Measurements from ENCODE around the gene PCGF3.

The PCGF3 gene

DNA sequence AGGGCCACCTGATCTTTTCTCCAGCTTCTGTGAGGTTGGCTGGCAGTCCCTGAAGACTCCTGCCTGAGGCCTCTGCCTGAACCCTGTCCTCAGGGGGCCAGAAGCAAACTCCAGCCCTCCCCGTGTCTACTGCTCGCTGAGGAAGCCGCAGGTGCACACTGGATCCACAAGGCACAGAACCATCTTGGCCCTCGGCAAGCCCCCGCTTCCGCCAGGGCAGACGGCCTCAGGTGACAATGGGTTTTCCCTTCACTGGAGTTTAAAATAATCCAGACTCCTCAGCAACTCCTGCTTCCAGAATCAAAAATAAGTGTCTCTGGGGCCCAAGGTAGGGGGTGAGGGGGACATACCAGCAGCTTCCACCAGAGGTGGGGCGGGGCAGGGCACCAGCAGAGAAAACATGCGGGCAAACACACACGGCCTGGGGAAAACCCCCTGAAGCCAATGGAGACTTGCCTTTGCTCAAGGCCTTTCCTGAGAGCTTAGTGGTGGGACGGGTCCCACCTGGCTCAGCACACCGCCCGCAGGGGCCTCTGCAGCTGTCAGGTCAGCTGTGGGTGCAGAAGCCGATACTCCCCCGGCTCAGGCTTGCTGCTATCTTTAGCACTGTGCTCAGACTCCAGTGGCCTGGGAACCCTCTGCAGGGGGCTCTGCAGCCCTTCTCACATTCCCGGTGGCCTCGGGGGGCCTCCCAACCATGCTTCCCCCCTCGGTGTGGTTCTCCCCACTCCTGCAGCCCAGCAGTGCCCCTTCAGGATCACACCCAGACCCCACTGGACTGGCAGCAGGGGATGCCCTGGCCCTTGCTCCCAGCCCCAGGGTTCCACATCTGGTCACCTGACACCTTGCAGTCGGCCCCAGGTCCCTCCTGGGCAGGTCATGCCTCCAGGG is 29.4 kb upstream of the PCGF3 start:
- Histone ChIP-seq H3K4me1 (ENCODE audit: control extremely low read depth in 1 of 4, control insufficient read depth in 4 of 4, insufficient read depth in 4 of 4, low read length in 3 of 4) (peaks cover 0 to 38% (median 30%) of the 10 kb centered on the region in 4 experiments), H3K4me3 (ENCODE audit: control insufficient read depth in 1 of 7, extremely low read depth in 1 of 7, insufficient read depth in 4 of 7, low read depth in 2 of 7, low read length in 6 of 7) (no peak overlapping the region), H3K36me3 (ENCODE audit: control insufficient read depth in 4 of 4, insufficient read depth in 4 of 4, low read length in 3 of 4) (peaks cover 4 to 15% (median 12%) of the 10 kb centered on the region in 4 experiments), H3K27me3 (replicated peaks in 2 of 5; ENCODE audit: control insufficient read depth in 4 of 5, insufficient read depth in 5 of 5, low read length in 4 of 5) (no peaks in the 10 kb centered on the region), H3K27ac (ENCODE audit: insufficient read depth in 1 of 2, low read depth in 1 of 2, low read length in 2 of 2, poor library complexity in 1 of 2, severe bottlenecking in 2 of 2) (no peak overlapping the region), H3K9me3 (ENCODE audit: control extremely low read depth in 1 of 5, control insufficient read depth in 4 of 5, insufficient read depth in 2 of 5, low read depth in 1 of 5, low read length in 4 of 5) (no peaks in the 10 kb centered on the region)
- DNase-seq = peak in 1 of 3 donors; percentile 42
- CTCF ChIA-PET = interaction anchor here (0.5 to 2.6 kb wide), 2 partner anchors 11 to 162 kb away, joined by 3 to 6 read pairs; no protein-coding TSS in a partner anchor
- POLR2A ChIA-PET = no interaction called here
- 82% methylated on average over 11 of the region's 19 CpGs for WGBS (ENCODE audit: insufficient coverage)

GRCh38 chr4:676871-677235 is 28.8 kb upstream of the PCGF3 start:
- H3K36me3 ChIP-seq (ENCODE audit: control insufficient read depth in 4 of 4, insufficient read depth in 4 of 4, low read length in 3 of 4) = peaks cover 0 to 8% (median 7%) of the 10 kb centered on the region in 4 experiments
- no peak overlapping the region for H3K4me3 ChIP-seq (ENCODE audit: control insufficient read depth in 1 of 7, extremely low read depth in 1 of 7, insufficient read depth in 4 of 7, low read depth in 2 of 7, low read length in 6 of 7)
- 90% methylated on average over 8 of the region's 8 CpGs for WGBS (ENCODE audit: insufficient coverage)
- no peaks in the 10 kb centered on the region for H3K27me3 ChIP-seq (replicated peaks in 2 of 5; ENCODE audit: control insufficient read depth in 4 of 5, insufficient read depth in 5 of 5, low read length in 4 of 5)
- CTCF ChIA-PET = no interaction called here
- no peak overlapping the region for H3K27ac ChIP-seq (ENCODE audit: insufficient read depth in 1 of 2, low read depth in 1 of 2, low read length in 2 of 2, poor library complexity in 1 of 2, severe bottlenecking in 2 of 2)
- peaks cover 0 to 38% (median 31%) of the 10 kb centered on the region in 4 experiments for H3K4me1 ChIP-seq (ENCODE audit: control extremely low read depth in 1 of 4, control insufficient read depth in 4 of 4, insufficient read depth in 4 of 4, low read length in 3 of 4)
- H3K9me3 ChIP-seq (ENCODE audit: control extremely low read depth in 1 of 5, control insufficient read depth in 4 of 5, insufficient read depth in 2 of 5, low read depth in 1 of 5, low read length in 4 of 5) = no peaks in the 10 kb centered on the region
- POLR2A ChIA-PET = no interaction called here
- no peak for DNase-seq

DNA sequence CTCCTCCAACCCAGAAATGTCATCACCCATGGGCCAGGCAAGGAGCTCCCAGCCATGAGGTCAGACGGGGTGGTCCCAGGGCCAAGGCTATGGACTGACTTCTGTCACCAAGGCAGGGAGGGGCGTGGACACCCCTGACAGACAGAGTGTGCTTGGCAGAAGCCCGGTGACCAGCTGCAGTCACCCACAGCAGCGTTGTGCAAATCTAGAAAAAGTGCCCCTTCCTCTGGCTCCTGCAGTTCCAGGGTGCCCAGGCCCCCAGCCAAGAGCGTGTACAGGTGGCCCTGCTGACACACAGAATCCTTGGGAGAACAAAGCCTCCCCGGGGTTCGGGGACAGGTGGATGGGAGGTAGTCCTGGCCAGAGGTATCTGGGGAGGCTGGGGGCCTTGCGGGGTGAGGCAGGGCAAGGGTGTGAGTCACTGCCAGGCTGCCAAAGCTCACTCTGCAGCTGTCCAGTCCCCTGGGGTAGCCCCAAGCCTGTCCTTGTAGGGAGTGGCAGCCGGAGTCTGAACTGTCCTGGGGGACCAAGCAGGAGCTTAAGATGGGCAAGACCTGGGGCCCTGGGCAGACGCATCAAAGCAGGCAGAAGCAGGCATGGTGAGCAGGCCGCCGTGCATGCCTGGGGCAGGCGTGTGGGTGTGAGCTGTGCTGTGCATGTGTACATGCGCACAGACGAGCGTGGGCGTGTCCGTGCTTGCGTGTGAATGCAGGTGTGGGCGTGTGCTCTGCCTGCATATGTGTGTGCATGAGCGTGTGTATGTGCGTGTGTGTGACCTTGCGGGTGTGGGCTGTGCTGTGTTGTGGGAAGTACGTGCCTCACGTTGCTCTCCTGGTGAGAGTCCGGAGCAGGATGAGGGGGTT is 28.0 kb upstream of the PCGF3 start:
- no peak for DNase-seq
- ChIA-PET POLR2A (no interaction called here), CTCF (no interaction called here)
- Histone ChIP-seq H3K4me1 (ENCODE audit: control extremely low read depth in 1 of 4, control insufficient read depth in 4 of 4, insufficient read depth in 4 of 4, low read length in 3 of 4) (peaks cover 0 to 39% (median 34%) of the 10 kb centered on the region in 4 experiments), H3K27me3 (replicated peaks in 2 of 5; ENCODE audit: control insufficient read depth in 4 of 5, insufficient read depth in 5 of 5, low read length in 4 of 5) (no peaks in the 10 kb centered on the region), H3K36me3 (ENCODE audit: control insufficient read depth in 4 of 4, insufficient read depth in 4 of 4, low read length in 3 of 4) (peaks cover 0 to under 1% (median 0%) of the 10 kb centered on the region in 4 experiments), H3K9me3 (ENCODE audit: control extremely low read depth in 1 of 5, control insufficient read depth in 4 of 5, insufficient read depth in 2 of 5, low read depth in 1 of 5, low read length in 4 of 5) (no peaks in the 10 kb centered on the region), H3K4me3 (ENCODE audit: control insufficient read depth in 1 of 7, extremely low read depth in 1 of 7, insufficient read depth in 4 of 7, low read depth in 2 of 7, low read length in 6 of 7) (no peak overlapping the region), H3K27ac (ENCODE audit: insufficient read depth in 1 of 2, low read depth in 1 of 2, low read length in 2 of 2, poor library complexity in 1 of 2, severe bottlenecking in 2 of 2) (no peak overlapping the region)
- WGBS (ENCODE audit: insufficient coverage) = 91% methylated on average over 17 of the region's 26 CpGs

GRCh38 chr4:678331-679103 is 27.1 kb upstream of the PCGF3 start:
- H3K9me3 ChIP-seq (ENCODE audit: control extremely low read depth in 1 of 5, control insufficient read depth in 4 of 5, insufficient read depth in 2 of 5, low read depth in 1 of 5, low read length in 4 of 5) = no peaks in the 10 kb centered on the region
- no peak for DNase-seq
- H3K27ac ChIP-seq (ENCODE audit: insufficient read depth in 1 of 2, low read depth in 1 of 2, low read length in 2 of 2, poor library complexity in 1 of 2, severe bottlenecking in 2 of 2) = no peak overlapping the region
- peaks cover 0 to 39% (median 36%) of the 10 kb centered on the region in 4 experiments for H3K4me1 ChIP-seq (ENCODE audit: control extremely low read depth in 1 of 4, control insufficient read depth in 4 of 4, insufficient read depth in 4 of 4, low read length in 3 of 4)
- H3K27me3 ChIP-seq (replicated peaks in 2 of 5; ENCODE audit: control insufficient read depth in 4 of 5, insufficient read depth in 5 of 5, low read length in 4 of 5) = no peaks in the 10 kb centered on the region
- H3K4me3 ChIP-seq (ENCODE audit: control insufficient read depth in 1 of 7, extremely low read depth in 1 of 7, insufficient read depth in 4 of 7, low read depth in 2 of 7, low read length in 6 of 7) = no peak overlapping the region
- H3K36me3 ChIP-seq (ENCODE audit: control insufficient read depth in 4 of 4, insufficient read depth in 4 of 4, low read length in 3 of 4) = no peaks in the 10 kb centered on the region
- ChIA-PET POLR2A (no interaction called here), CTCF (no interaction called here)
- WGBS (ENCODE audit: insufficient coverage) = over 99% methylated on average over 13 of the region's 14 CpGs

DNA sequence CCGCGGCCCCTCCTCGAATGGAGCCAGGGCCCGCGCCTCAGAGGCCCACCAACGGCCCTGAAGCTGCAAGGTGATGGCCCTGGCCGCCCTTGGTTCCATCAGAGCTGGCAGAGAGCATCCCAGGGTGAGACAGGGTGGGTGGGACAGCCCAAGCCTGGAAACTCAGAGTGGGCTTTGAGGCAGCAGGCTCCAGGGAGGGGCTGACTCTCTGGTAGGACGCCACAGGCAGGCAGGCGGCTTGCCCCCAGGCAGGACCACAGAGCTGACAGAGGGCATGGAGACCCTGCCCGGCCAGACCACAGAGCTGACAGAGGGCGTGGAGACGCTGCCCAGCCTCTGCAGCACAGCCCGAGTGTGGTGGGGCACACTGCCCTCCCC is 26.5 kb upstream of the PCGF3 start:
- no peaks in the 10 kb centered on the region for H3K27me3 ChIP-seq (replicated peaks in 2 of 5; ENCODE audit: control insufficient read depth in 4 of 5, insufficient read depth in 5 of 5, low read length in 4 of 5)
- ChIA-PET POLR2A (no interaction called here), CTCF (no interaction called here)
- DNase-seq = no peak
- no peaks in the 10 kb centered on the region for H3K9me3 ChIP-seq (ENCODE audit: control extremely low read depth in 1 of 5, control insufficient read depth in 4 of 5, insufficient read depth in 2 of 5, low read depth in 1 of 5, low read length in 4 of 5)
- H3K4me1 ChIP-seq (ENCODE audit: control extremely low read depth in 1 of 4, control insufficient read depth in 4 of 4, insufficient read depth in 4 of 4, low read length in 3 of 4) = peaks cover 0 to 44% (median 40%) of the 10 kb centered on the region in 4 experiments
- 94% methylated on average over 13 of the region's 13 CpGs for WGBS (ENCODE audit: insufficient coverage)
- H3K36me3 ChIP-seq (ENCODE audit: control insufficient read depth in 4 of 4, insufficient read depth in 4 of 4, low read length in 3 of 4) = no peaks in the 10 kb centered on the region
- H3K4me3 ChIP-seq (ENCODE audit: control insufficient read depth in 1 of 7, extremely low read depth in 1 of 7, insufficient read depth in 4 of 7, low read depth in 2 of 7, low read length in 6 of 7) = no peak overlapping the region
- H3K27ac ChIP-seq (ENCODE audit: insufficient read depth in 1 of 2, low read depth in 1 of 2, low read length in 2 of 2, poor library complexity in 1 of 2, severe bottlenecking in 2 of 2) = no peak overlapping the region

DNA sequence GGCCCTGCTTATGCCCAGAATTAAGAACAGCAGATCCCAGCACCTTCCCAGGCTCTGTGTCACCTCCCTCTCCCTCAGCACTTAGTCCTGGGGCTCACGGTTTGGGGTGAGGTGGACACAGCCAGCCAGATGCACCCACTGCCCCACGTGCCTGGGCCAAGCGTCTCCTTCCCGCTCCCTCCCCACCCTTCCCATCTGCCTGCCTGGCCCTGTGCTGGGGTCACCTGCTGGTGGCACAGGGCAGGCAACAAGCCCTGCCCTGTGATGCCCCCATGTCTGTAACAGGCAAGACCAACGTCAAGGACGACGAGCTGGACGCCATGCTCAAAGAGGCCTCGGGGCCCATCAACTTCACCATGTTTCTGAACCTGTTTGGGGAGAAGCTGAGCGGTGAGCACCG is 26.0 kb upstream of the PCGF3 start:
- Histone ChIP-seq H3K9me3 (ENCODE audit: control extremely low read depth in 1 of 5, control insufficient read depth in 4 of 5, insufficient read depth in 2 of 5, low read depth in 1 of 5, low read length in 4 of 5) (no peaks in the 10 kb centered on the region), H3K4me1 (ENCODE audit: control extremely low read depth in 1 of 4, control insufficient read depth in 4 of 4, insufficient read depth in 4 of 4, low read length in 3 of 4) (peaks cover 0 to 46% (median 41%) of the 10 kb centered on the region in 4 experiments), H3K4me3 (ENCODE audit: control insufficient read depth in 1 of 7, extremely low read depth in 1 of 7, insufficient read depth in 4 of 7, low read depth in 2 of 7, low read length in 6 of 7) (no peak overlapping the region), H3K36me3 (ENCODE audit: control insufficient read depth in 4 of 4, insufficient read depth in 4 of 4, low read length in 3 of 4) (no peaks in the 10 kb centered on the region), H3K27me3 (replicated peaks in 2 of 5; ENCODE audit: control insufficient read depth in 4 of 5, insufficient read depth in 5 of 5, low read length in 4 of 5) (no peaks in the 10 kb centered on the region), H3K27ac (ENCODE audit: insufficient read depth in 1 of 2, low read depth in 1 of 2, low read length in 2 of 2, poor library complexity in 1 of 2, severe bottlenecking in 2 of 2) (no peak overlapping the region)
- DNase-seq = no peak
- WGBS (ENCODE audit: insufficient coverage) = 98% methylated on average over 9 of the region's 11 CpGs
- ChIA-PET POLR2A (interaction anchor here (0.7 kb wide), 1 partner anchor 1518 kb away, joined by 3 read pairs; no protein-coding TSS in a partner anchor), CTCF (no interaction called here)

Measured in common myeloid progenitor, CD34-positive (primary cell).